Measurements from ENCODE around the gene UVRAG. TPM values are rescaled to one million over a fixed set of nuclear protein-coding genes. Genes with fewer than 3 reads are reported as not detected.

The UVRAG gene
- total RNA-seq, 1 experiment from 2014 or later = 13.0 TPM

- no peak overlapping the region for H3K4me2 ChIP-seq (ENCODE audit: low read length)
- ChIA-PET POLR2A (ENCODE audit: unreplicated experiment) (no interaction called here), CTCF (no interaction called here)
- DNase-seq (no peak), ATAC-seq (no peak)
- peaks cover 10% of the 10 kb centered on the region for H3K36me3 ChIP-seq (ENCODE audit: low read depth, low read length)
- H3K9me3 ChIP-seq (ENCODE audit: low read length) = no peaks in the 10 kb centered on the region
- H3K27me3 ChIP-seq (ENCODE audit: low read length) = no peaks in the 10 kb centered on the region
- H3K4me3 ChIP-seq (ENCODE audit: low read length) = no peak overlapping the region
- H3K9ac ChIP-seq (ENCODE audit: low read length) = no peak overlapping the region
- BruUV-seq (replicated peaks) = no TSS peak
- H3F3A ChIP-seq (ENCODE audit: low read length, unreplicated experiment) = no peaks in the 10 kb centered on the region
- no peak overlapping the region for H2AFZ ChIP-seq (ENCODE audit: low read length)
- no peak overlapping the region for H3K27ac ChIP-seq (ENCODE audit: low read length)
- no peaks in the 10 kb centered on the region for H3K9me2 ChIP-seq (replicated peaks; ENCODE audit: low read length)
- TF ChIP-seq EZH2 (IDR thresholded peaks at IDR 0.05; ENCODE audit: low read length, unreplicated experiment) (no peak), CTCF (conservative IDR thresholded peaks at IDR 0.05; ENCODE audit: low read depth, low read length) (no peak), EZH2phosphoT487 (IDR thresholded peaks at IDR 0.05; ENCODE audit: borderline replicate concordance, low read length) (no peak)
- H4K20me1 ChIP-seq (ENCODE audit: low read length) = no peaks in the 10 kb centered on the region
- intact Hi-C loops (cut with micrococcal nuclease) = no loop called here
- no peaks in the 10 kb centered on the region for H3K79me2 ChIP-seq (ENCODE audit: low read length)
- H3K4me1 ChIP-seq (ENCODE audit: insufficient read depth, low read length) = peaks cover 37% of the 10 kb centered on the region
Measured at GRCh38 chr11:75789521-75789920, 25.5 kb upstream of the UVRAG start.

- peak overlapping the region; percentile 15 for H3K4me2 ChIP-seq (ENCODE audit: low read length)
- no peaks in the 10 kb centered on the region for H3F3A ChIP-seq (ENCODE audit: low read length, unreplicated experiment)
- H3K79me2 ChIP-seq (ENCODE audit: low read length) = no peaks in the 10 kb centered on the region
- intact Hi-C loops (cut with micrococcal nuclease) = no loop called here
- peak; percentile 85 for ATAC-seq
- H3K4me3 ChIP-seq (ENCODE audit: low read length) = no peak overlapping the region
- H3K9me2 ChIP-seq (replicated peaks; ENCODE audit: low read length) = no peaks in the 10 kb centered on the region
- no peak overlapping the region for H2AFZ ChIP-seq (ENCODE audit: low read length)
- peaks cover 48% of the 10 kb centered on the region for H3K4me1 ChIP-seq (ENCODE audit: insufficient read depth, low read length)
- H3K27me3 ChIP-seq (ENCODE audit: low read length) = no peaks in the 10 kb centered on the region
- DNase-seq = peak; percentile 69
- ChIA-PET CTCF (no interaction called here), POLR2A (ENCODE audit: unreplicated experiment) (no interaction called here)
- no peak for TF ChIP-seq CTCF (conservative IDR thresholded peaks at IDR 0.05; ENCODE audit: low read depth, low read length)
- TF ChIP-seq EZH2phosphoT487 (IDR thresholded peaks at IDR 0.05; ENCODE audit: borderline replicate concordance, low read length) = no peak
- TF ChIP-seq EZH2 (IDR thresholded peaks at IDR 0.05; ENCODE audit: low read length, unreplicated experiment) = no peak
- no peaks in the 10 kb centered on the region; the same call in 1 of the 2 replicates for H3K36me3 ChIP-seq (ENCODE audit: low read depth, low read length)
- no TSS peak for BruUV-seq (replicated peaks)
- H3K9ac ChIP-seq (ENCODE audit: low read length) = no peak overlapping the region; the same call in 1 of the 2 replicates
- H4K20me1 ChIP-seq (ENCODE audit: low read length) = no peaks in the 10 kb centered on the region
- no peaks in the 10 kb centered on the region for H3K9me3 ChIP-seq (ENCODE audit: low read length)
- H3K27ac ChIP-seq (ENCODE audit: low read length) = peak overlapping the region; percentile 35
Measured at GRCh38 chr11:75790986-75791385, 24.0 kb upstream of the UVRAG start.

GRCh38 chr11:75792127-75792731 lies 22.8 kb upstream of the UVRAG start:
- Histone ChIP-seq H3K4me1 (ENCODE audit: insufficient read depth, low read length) (peaks cover 61% of the 10 kb centered on the region), H2AFZ (ENCODE audit: low read length) (no peak overlapping the region), H3K4me3 (ENCODE audit: low read length) (no peak overlapping the region), H3K36me3 (ENCODE audit: low read depth, low read length) (peaks cover 4% of the 10 kb centered on the region), H4K20me1 (ENCODE audit: low read length) (no peaks in the 10 kb centered on the region), H3K4me2 (ENCODE audit: low read length) (no peak overlapping the region), H3K79me2 (ENCODE audit: low read length) (no peaks in the 10 kb centered on the region), H3F3A (ENCODE audit: low read length, unreplicated experiment) (no peaks in the 10 kb centered on the region), H3K9me3 (ENCODE audit: low read length) (no peaks in the 10 kb centered on the region), H3K9me2 (replicated peaks; ENCODE audit: low read length) (no peaks in the 10 kb centered on the region), H3K27me3 (ENCODE audit: low read length) (no peaks in the 10 kb centered on the region), H3K9ac (ENCODE audit: low read length) (no peak overlapping the region), H3K27ac (ENCODE audit: low read length) (no peak overlapping the region)
- TF ChIP-seq EZH2phosphoT487 (IDR thresholded peaks at IDR 0.05; ENCODE audit: borderline replicate concordance, low read length) = no peak
- TF ChIP-seq EZH2 (IDR thresholded peaks at IDR 0.05; ENCODE audit: low read length, unreplicated experiment) = no peak
- TF ChIP-seq CTCF (conservative IDR thresholded peaks at IDR 0.05; ENCODE audit: low read depth, low read length) = no peak
- intact Hi-C loops (cut with micrococcal nuclease) = no loop called here
- ATAC-seq (no peak), DNase-seq (no peak)
- ChIA-PET POLR2A (ENCODE audit: unreplicated experiment) (no interaction called here), CTCF (no interaction called here)
- no TSS peak for BruUV-seq (replicated peaks)

Measured in PC-3 (cell line).